HG02678 (cell line): Measurements from ENCODE around the gene LRRC4B.
"Not testable (repeated sequence)": the region's sequence is repeated elsewhere in the genome, so short reads cannot be mapped to it uniquely, and the experiment has no call there.

Experiments
- ATAC-seq: cut with Tn5 transposase; IDR thresholded peaks from one replicate; pipeline ENCODE4 v1.9.1; 2021; ENCODE audit warnings: mild to moderate bottlenecking, moderate library complexity; ENCODE audit not compliant: unreplicated experiment

LRRC4B gene

DNA sequence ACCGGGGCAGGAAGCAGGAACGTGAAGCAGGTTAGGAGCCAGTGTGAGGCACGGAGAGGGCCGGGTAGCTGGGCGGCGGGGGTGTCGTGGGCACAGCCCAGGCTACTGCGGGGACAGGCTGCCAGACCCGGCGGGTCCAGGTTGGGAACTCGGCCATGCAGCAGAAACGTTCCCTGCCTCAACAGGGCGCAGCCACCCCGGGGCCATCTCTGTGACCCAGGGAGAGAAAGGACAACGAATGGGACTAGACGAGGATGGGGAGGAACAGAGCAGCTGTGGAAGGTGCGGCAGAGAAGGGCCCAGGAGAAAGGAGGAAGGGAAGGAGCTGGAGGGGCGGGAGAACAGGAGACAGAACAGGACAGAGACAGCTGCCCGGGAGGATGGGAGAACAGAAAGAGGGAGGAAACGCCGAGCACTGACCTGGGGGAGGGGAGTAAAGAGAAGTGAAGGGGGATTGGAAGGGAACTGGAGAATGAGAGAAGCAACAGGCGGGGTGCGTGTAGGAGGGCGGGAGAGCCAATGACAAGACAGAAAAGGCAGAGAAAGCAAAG lies 78.7 kb downstream of the LRRC4B start:
- no peak for ATAC-seq

- no peak for ATAC-seq
These were observed 79.6 kb downstream of the LRRC4B start for GRCh38 chr19:50488389-50489194.

GRCh38 chr19:50486823-50487515 lies 81.3 kb downstream of the LRRC4B start:
- no peak for ATAC-seq

- ATAC-seq: no peak
These were observed 82.8 kb downstream of the LRRC4B start for GRCh38 chr19:50485284-50485955.

DNA sequence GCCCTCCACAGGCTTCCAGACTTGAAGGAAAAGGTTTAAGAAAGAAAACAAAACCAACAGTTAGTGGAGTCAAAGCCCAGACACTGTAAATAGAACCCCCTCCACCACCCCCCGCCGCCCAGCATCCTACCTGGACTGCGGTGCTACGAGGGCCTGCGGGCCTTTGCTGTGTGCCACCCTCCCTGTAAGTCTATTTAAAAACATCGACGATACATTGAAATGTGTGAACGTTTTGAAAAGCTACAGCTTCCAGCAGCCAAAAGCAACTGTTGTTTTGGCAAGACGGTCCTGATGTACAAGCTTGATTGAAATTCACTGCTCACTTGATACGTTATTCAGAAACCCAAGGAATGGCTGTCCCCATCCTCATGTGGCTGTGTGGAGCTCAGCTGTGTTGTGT lies 85.3 kb downstream of the LRRC4B start:
- no peak for ATAC-seq

DNA sequence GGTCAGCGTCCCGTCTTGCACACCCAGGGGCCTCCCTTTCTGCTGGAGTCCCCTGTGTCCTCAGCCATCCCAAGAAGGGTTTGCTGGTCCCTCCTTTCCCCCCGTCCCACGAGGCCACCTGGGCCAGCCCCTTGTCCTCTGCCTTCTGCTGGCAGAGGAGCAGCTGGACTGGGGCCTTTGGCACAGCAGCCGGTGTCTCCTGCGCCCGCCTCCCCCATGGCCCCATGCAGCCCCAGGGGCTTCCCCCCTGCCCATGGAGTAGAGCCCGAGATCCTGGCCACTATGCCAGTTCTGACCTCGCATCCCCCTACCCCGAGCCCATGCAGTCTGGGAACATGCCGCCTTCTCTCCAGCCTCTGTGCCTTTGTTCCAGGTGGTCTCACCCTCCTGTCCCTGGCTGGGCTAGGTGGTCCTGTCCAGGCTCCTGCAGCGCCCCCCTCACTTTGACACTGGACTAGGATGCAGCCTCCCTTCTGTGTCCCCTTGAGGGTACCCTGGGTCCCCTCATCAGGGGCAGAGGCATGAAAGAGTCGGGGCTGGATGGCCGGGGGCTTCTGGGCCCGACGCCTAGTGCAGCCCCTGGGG lies 85.9 kb downstream of the LRRC4B start:
- no peak for ATAC-seq

DNA sequence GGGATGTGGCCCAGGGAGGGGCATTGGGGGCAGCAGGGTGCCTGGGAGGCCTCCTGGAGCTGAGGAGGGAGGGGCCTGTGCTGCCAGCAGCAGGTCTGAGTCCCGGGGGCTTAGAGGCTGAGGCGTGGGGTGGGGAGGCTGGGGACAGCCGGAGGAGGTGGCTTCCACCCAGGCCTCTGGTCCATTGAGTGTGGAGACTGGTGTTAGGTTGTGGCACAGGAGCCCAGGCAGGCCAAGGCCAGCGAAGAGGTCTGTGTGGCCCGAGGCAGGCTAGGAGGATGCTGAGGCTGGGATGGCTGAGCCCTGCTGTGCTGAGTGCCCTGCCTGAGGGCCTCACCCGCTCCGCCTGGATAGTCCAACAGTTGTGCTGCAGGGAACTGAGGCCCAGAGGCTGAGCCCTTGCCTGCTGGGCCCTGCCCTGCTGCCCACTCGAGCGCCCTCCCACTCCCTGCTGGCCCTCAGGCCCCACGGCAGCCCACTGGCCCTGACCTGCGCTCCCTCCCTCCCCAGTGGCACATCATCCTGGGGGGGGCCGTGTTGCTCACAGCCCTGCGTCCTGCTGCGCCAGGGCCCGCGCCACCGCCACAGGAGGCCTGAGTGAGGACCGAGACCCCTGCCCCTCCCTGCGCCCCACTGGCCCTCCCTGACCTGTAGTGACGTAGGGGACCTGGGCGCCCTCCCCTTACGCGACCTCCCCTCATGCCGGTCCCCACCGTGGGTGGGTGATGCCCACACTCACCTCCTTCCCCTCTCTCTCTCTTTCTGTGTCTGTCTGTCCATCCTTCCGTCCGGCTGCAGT lies 86.7 kb downstream of the LRRC4B start:
- no peak for ATAC-seq

DNA sequence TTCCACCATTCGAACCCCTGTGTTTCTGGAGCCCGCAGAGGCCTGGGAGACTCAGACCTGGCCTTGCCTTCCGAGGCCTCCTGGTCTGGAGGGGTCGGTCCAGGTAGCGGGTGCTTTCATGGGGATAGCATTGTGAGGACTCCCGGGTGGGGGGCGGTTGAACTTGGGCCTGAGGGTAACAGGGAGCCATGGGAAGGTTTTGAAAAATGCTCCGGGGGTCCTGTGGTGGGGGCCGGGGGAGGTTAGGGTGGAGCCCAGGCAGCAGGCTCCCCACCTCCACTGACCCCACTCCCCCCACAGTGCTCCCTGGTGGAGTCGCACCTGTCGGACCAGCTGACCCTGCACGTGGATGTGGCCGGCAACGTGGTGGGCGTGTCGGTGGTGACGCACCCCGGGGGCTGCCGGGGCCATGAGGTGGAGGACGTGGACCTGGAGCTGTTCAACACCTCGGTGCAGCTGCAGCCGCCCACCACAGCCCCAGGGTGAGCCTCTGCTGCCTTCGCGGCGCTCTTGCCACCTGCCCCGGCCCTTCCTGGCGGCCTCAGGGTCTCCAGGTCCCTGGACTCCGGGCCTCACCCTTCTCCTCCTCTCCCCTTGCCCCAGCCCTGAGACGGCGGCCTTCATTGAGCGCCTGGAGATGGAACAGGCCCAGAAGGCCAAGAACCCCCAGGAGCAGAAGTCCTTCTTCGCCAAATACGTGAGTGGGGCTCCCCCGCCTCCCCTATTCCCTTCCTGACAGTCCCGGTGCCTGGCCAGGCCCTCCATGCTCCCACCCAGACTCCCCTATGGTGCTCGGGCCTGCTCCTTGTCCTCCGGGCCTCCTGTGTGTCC lies 87.7 kb downstream of the LRRC4B start:
- no peak for ATAC-seq

GRCh38 chr19:50479761-50480251 lies 88.4 kb downstream of the LRRC4B start:
- ATAC-seq: no peak

DNA sequence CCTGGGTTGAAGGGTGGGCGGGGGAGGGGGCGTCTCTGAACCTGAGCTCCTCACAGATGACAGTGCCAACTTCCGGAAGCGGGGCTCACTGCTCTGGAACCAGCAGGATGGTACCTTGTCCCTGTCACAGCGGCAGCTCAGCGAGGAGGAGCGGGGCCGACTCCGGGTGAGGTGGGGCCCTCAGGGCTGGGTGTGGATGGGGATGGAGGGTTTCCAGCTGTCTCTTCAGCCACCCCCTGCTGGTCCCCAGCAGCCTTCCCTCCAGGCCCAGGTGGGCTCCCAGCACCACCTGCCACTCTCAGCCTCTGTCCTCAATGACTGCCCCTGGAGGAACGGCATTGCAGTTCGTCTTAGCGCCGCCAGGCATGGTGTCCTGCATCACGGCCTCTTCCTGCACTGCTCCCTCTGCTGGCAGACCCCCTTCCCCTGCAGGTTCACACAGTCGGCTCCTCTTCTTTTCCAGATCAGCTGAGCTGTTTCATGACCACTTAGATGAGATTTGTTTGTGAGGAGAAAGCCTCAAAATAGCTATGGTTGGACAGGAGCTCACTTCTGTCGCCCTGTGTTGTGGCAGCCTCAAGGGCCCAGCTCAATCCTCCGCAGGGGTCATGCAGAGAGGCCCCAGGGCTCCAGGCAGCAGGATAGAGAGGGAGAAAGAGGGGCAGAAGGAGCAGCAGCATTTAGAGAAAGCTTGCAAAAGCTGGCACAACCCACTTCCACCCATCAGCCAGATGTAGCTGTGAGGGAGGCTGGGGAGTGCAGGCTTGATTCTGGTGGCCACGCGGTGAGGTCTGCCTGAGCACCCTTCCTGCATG lies 89.1 kb downstream of the LRRC4B start:
- ATAC-seq: no peak

GRCh38 chr19:50477751-50478515 lies 90.3 kb downstream of the LRRC4B start:
- ATAC-seq: no peak

- no peak for ATAC-seq
These were observed 91.4 kb downstream of the LRRC4B start for GRCh38 chr19:50476907-50477238.

- ATAC-seq: peak; percentile 90
These were observed 91.9 kb downstream of the LRRC4B start, which contains the start of the genes EMC10 and GARIN5A for GRCh38 chr19:50476224-50476906. EMC10 (plus strand) TSS chr19:50476507; CDS start chr19:50476545, 38 bp downstream. GARIN5A (minus strand) TSS chr19:50476848; CDS start chr19:50476388, 460 bp downstream.

- no peak for ATAC-seq
These were observed 92.5 kb downstream of the LRRC4B start for GRCh38 chr19:50475736-50476223.

GRCh38 chr19:50475101-50475568 lies 93.1 kb downstream of the LRRC4B start:
- no peak for ATAC-seq

- ATAC-seq: not testable (repeated sequence)
These were observed 94.9 kb downstream of the LRRC4B start for GRCh38 chr19:50473336-50473735.

DNA sequence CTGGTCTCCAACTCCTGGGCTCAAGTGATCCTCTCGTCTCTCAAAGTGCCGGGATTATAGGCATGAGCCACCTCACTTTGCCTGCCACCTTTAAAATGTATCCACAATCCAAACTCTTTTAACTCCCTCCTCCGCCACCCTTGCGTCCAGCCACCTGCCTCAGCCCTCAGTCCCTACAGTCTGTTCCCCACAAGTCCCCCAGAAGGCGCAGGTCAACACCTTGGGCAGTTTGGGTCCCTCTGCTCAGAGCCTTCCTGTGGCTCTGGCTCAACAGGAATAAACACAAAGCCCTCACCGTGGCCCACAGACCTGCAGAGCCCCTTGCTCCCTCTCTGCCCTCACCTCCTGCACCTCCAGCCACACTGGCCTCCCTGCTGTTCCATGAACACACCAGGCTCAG lies 99.4 kb downstream of the LRRC4B start:
- no peak for ATAC-seq
